Smooth muscle cell (in vitro differentiated cells): ENCODE measurements around the gene NME4. TPM values are rescaled to one million over a fixed set of nuclear protein-coding genes. Genes with fewer than 3 reads are reported as not detected.

Experiments
- DNase-seq: peaks from one replicate; lab custom pipeline; 2025; ENCODE audit not compliant: unreplicated experiment; lab: John Stamatoyannopoulos, UW
- H2AFZ ChIP-seq: fragments of 200-600 bp; sonication (generic); 2 replicates; pipeline ENCODE4 v1.6.0; 2016; ENCODE audit warnings: antibody characterized with exemption, low read depth, mild to moderate bottlenecking
- H3F3A ChIP-seq: fragments of 200-600 bp; sonication (generic); 2 replicates; pipeline ENCODE4 v1.6.0; 2017; ENCODE audit warnings: antibody characterized with exemption, low read depth
- H3K27ac ChIP-seq: fragments of 200-600 bp; sonication (generic); 2 replicates; pipeline ENCODE4 v1.5.1; 2016; ENCODE audit warnings: low read depth, mild to moderate bottlenecking
- H3K27me3 ChIP-seq: fragments of 200-600 bp; sonication (generic); 2 replicates; pipeline ENCODE4 v1.6.1; 2016; ENCODE audit warnings: low read depth, mild to moderate bottlenecking
- H3K36me3 ChIP-seq: fragments of 200-600 bp; sonication (generic); 2 replicates; pipeline ENCODE4 v1.5.1; 2016; ENCODE audit warnings: low read depth
- H3K4me1 ChIP-seq: fragments of 200-600 bp; sonication (generic); 2 replicates; pipeline ENCODE4 v1.5.1; 2016; ENCODE audit warnings: low read depth
- H3K4me2 ChIP-seq: fragments of 200-600 bp; sonication (generic); 2 replicates; pipeline ENCODE4 v1.6.0; 2016; ENCODE audit warnings: mild to moderate bottlenecking
- H3K4me3 ChIP-seq: fragments of 200-600 bp; sonication (generic); 2 replicates; pipeline ENCODE4 v1.5.1; 2016; ENCODE audit warnings: mild to moderate bottlenecking
- H3K79me2 ChIP-seq: fragments of 200-600 bp; sonication (generic); 2 replicates; pipeline ENCODE4 v1.6.0; 2016; ENCODE audit warnings: low read depth, mild to moderate bottlenecking
- H3K9ac ChIP-seq: fragments of 200-600 bp; sonication (generic); 2 replicates; pipeline ENCODE4 v1.6.0; 2016; ENCODE audit warnings: low read depth
- H3K9me3 ChIP-seq: fragments of 200-600 bp; sonication (generic); replicated peaks from 2 replicates; pipeline ENCODE4 v1.5.1; 2016; ENCODE audit warnings: low read depth
- H4K20me1 ChIP-seq: fragments of 200-600 bp; sonication (generic); 2 replicates; pipeline ENCODE4 v1.6.0; 2016; ENCODE audit warnings: low read depth
- CTCF ChIP-seq: fragments of 200-600 bp; sonication (generic); IDR thresholded peaks from 2 replicates; pipeline ENCODE4 v1.5.1; 2017; ENCODE audit warnings: borderline replicate concordance, mild to moderate bottlenecking, antibody characterized with exemption; ENCODE audit not compliant: insufficient read depth, poor library complexity, severe bottlenecking
- WGBS: methylation state at CpG from one replicate; pipeline ENCODE4 v1.1.7; 2016; ENCODE audit warnings: low lambda C conversion rate; 5-methylcytosine and 5-hydroxymethylcytosine counted together
- polyA plus RNA-seq: library from polyadenylated mRNA; unstranded; fragments of >200 nt; fragmentation: Nextera tagmentation; extraction: Ambion mirVana; gene quantifications from 2 replicates; pipeline ENCODE4 v1.2.1, GENCODE V29; 2016
- total RNA-seq: library from RNA; depleted of rRNA; stranded (reverse); fragments of >200 nt; gene quantifications from 2 replicates; pipeline ENCODE4 v1.2.3, GENCODE V29; 2014

The NME4 gene
- total and polyA plus RNA-seq, 2 experiments from 2014 or later: 218 to 523 TPM

GRCh38 chr16:389352-389751 is 7.6 kb upstream of the NME4 start:
- no peak overlapping the region for H2AFZ ChIP-seq
- no peak for DNase-seq
- H3K79me2 ChIP-seq: peaks cover 3% of the 10 kb centered on the region
- TF ChIP-seq CTCF: no peak
- H3K9me3 ChIP-seq: no peaks in the 10 kb centered on the region
- peaks cover 17% of the 10 kb centered on the region for H3F3A ChIP-seq
- H3K4me2 ChIP-seq: no peak overlapping the region
- H3K4me1 ChIP-seq: peaks cover 5% of the 10 kb centered on the region
- no peak overlapping the region for H3K27ac ChIP-seq
- 96% methylated on average over 10 of the region's 10 CpGs for WGBS
- no peaks in the 10 kb centered on the region for H4K20me1 ChIP-seq
- no peaks in the 10 kb centered on the region for H3K27me3 ChIP-seq
- no peaks in the 10 kb centered on the region for H3K36me3 ChIP-seq
- H3K4me3 ChIP-seq: no peak overlapping the region
- no peak overlapping the region for H3K9ac ChIP-seq

DNA sequence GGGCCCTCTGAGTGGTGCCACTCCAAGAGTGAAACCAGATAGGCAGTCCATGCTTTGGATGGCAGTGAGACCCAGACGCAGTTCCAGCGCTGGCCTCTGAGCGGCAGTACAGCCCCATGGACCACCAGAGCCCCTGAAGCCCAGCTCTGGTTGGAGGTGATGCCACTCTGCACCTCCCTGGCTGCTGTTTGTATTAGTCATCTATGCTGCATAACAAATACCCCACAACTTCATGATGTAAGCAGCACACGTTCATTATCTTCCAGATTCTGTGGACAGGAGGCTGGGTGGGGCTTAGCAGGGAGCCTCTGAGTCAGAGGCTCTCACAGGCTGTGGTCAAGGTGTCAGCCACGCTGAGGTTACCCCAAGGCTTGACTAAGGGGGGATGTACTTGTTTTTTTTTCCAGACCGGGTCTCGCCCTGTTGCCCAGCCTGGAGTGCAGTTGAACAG is 5.1 kb upstream of the NME4 start:
- H3K4me2 ChIP-seq: no peak overlapping the region
- no peaks in the 10 kb centered on the region for H3K36me3 ChIP-seq
- H3F3A ChIP-seq: peaks cover 21% of the 10 kb centered on the region
- H4K20me1 ChIP-seq: no peaks in the 10 kb centered on the region
- peaks cover 3% of the 10 kb centered on the region for H3K79me2 ChIP-seq
- peak; percentile 68 for TF ChIP-seq CTCF
- H3K4me1 ChIP-seq: peaks cover 9% of the 10 kb centered on the region
- WGBS: 65% methylated on average over 7 of the region's 7 CpGs
- H3K4me3 ChIP-seq: no peak overlapping the region
- H2AFZ ChIP-seq: no peak overlapping the region
- no peak overlapping the region for H3K27ac ChIP-seq
- H3K27me3 ChIP-seq: no peaks in the 10 kb centered on the region
- no peaks in the 10 kb centered on the region for H3K9me3 ChIP-seq
- DNase-seq: no peak
- H3K9ac ChIP-seq: no peak overlapping the region

GRCh38 chr16:392450-393030 is 4.5 kb upstream of the NME4 start:
- 98% methylated on average over 7 of the region's 7 CpGs for WGBS
- H4K20me1 ChIP-seq: no peaks in the 10 kb centered on the region
- peaks cover 18% of the 10 kb centered on the region for H3F3A ChIP-seq
- no peak overlapping the region for H3K9ac ChIP-seq
- H3K79me2 ChIP-seq: peaks cover 3% of the 10 kb centered on the region
- H2AFZ ChIP-seq: no peak overlapping the region
- H3K27me3 ChIP-seq: no peaks in the 10 kb centered on the region
- H3K4me2 ChIP-seq: no peak overlapping the region
- peaks cover 9% of the 10 kb centered on the region for H3K4me1 ChIP-seq
- no peak for TF ChIP-seq CTCF
- no peak overlapping the region for H3K4me3 ChIP-seq
- no peaks in the 10 kb centered on the region for H3K36me3 ChIP-seq
- no peak overlapping the region for H3K27ac ChIP-seq
- H3K9me3 ChIP-seq: no peaks in the 10 kb centered on the region
- DNase-seq: no peak

GRCh38 chr16:396199-396598 is 800 bp upstream of the NME4 start:
- 34% methylated on average over 3 of the region's 3 CpGs for WGBS
- H3K4me2 ChIP-seq: peak overlapping the region; percentile 80

More at GRCh38 chr16:396199-396598, 800 bp upstream of the NME4 start:
- peaks cover 4% of the 10 kb centered on the region for H3K4me1 ChIP-seq
- H3K9ac ChIP-seq: no peak overlapping the region
- H3K36me3 ChIP-seq: no peaks in the 10 kb centered on the region
- H2AFZ ChIP-seq: peak overlapping the region; percentile 44
- no peaks in the 10 kb centered on the region for H3K9me3 ChIP-seq
- peak overlapping the region; percentile 80 for H3K4me3 ChIP-seq
- no peaks in the 10 kb centered on the region for H3K27me3 ChIP-seq
- H4K20me1 ChIP-seq: no peaks in the 10 kb centered on the region
- H3K27ac ChIP-seq: peak overlapping the region; percentile 31
- H3F3A ChIP-seq: peaks cover 35% of the 10 kb centered on the region
- TF ChIP-seq CTCF: no peak
- DNase-seq: no peak
- H3K79me2 ChIP-seq: peaks cover 6% of the 10 kb centered on the region
